IMR-90 (cell line): ENCODE results near the gene LLGL2. TPM values are rescaled to one million over a fixed set of nuclear protein-coding genes. Genes with fewer than 3 reads are reported as not detected.

Source experiments
- ATAC-seq: fragments of 200-7000 bp; cut with Tn5 transposase; 2 replicates; pipeline ENCODE4 v1.9.1; 2020; ENCODE audit warnings: low read depth, mild to moderate bottlenecking, moderate library complexity
- BruUV-seq: library from RNA; stranded (reverse); fragments of 400-500 nt; replicated peaks from 2 replicates; lab custom pipeline; 2021; lab: Mats Ljungman, UMichigan
- CTCF ChIA-PET: fragments of 300-600 bp; formaldehyde crosslinking; extraction: SDS; loops from one replicate; lab custom pipeline; 2021; ENCODE audit warnings: antibody characterized with exemption; lab: Yijun Ruan, JAX
- POLR2A ChIA-PET: fragments of 300-600 bp; sonication (Branson Sonifier 250); formaldehyde crosslinking; loops from one replicate; lab custom pipeline; 2022; ENCODE audit warnings: antibody characterized with exemption; ENCODE audit not compliant: unreplicated experiment; lab: Charles Lee
- DNase-seq: peaks from one replicate; pipeline ENCODE4 v3.0.0; 2013
- H2AFZ ChIP-seq: replicated peaks from 2 replicates; pipeline ENCODE3; 2013; ENCODE audit warnings: low read length, mild to moderate bottlenecking; ENCODE audit not compliant: poor library complexity
- H2AK5ac ChIP-seq: 2 replicates; pipeline ENCODE4 v1.6.1; 2013; ENCODE audit warnings: low read depth, low read length, inconsistent platforms
- H2AK9ac ChIP-seq: replicated peaks from 2 replicates; pipeline ENCODE3; 2013; ENCODE audit warnings: mild to moderate bottlenecking, low read depth, low read length, moderate library complexity; ENCODE audit not compliant: poor library complexity
- H2BK120ac ChIP-seq: 2 replicates; pipeline ENCODE4 v1.6.1; 2013; ENCODE audit warnings: low read depth, low read length, inconsistent platforms
- H2BK15ac ChIP-seq: 3 replicates; pipeline ENCODE4 v1.6.1; 2013; ENCODE audit warnings: low read depth, low read length, inconsistent platforms
- H2BK20ac ChIP-seq: 2 replicates; pipeline ENCODE4 v1.6.1; 2013; ENCODE audit warnings: low read depth, mild to moderate bottlenecking, inconsistent platforms, low read length, moderate library complexity
- H2BK5ac ChIP-seq: 2 replicates; pipeline ENCODE4 v1.6.1; 2013; ENCODE audit warnings: mild to moderate bottlenecking, low read depth, low read length, inconsistent platforms; ENCODE audit not compliant: poor library complexity, severe bottlenecking
- H3K14ac ChIP-seq: replicated peaks from 2 replicates; pipeline ENCODE4 v1.6.1; 2013; ENCODE audit warnings: low read depth, low read length, inconsistent platforms
- H3K18ac ChIP-seq: 2 replicates; pipeline ENCODE4 v1.6.1; 2013; ENCODE audit warnings: low read depth, low read length, control low read depth
- H3K23ac ChIP-seq: 2 replicates; pipeline ENCODE4 v1.6.1; 2013; ENCODE audit warnings: low read depth, low read length, inconsistent platforms
- H3K27ac ChIP-seq: 2 replicates; pipeline ENCODE4 v1.5.1; 2013; ENCODE audit warnings: mild to moderate bottlenecking, control low read depth, low read length; ENCODE audit not compliant: insufficient read depth
- H3K27me3 ChIP-seq: 2 replicates; pipeline ENCODE4 v1.6.1; 2013; ENCODE audit warnings: low read length; ENCODE audit not compliant: control insufficient read depth, insufficient read depth
- H3K36me3 ChIP-seq: 2 replicates; pipeline ENCODE4 v1.6.1; 2013; ENCODE audit warnings: low read length, mixed read lengths; ENCODE audit not compliant: control insufficient read depth, insufficient read depth
- H3K4ac ChIP-seq: 2 replicates; pipeline ENCODE4 v1.6.1; 2013; ENCODE audit warnings: low read depth, low read length, inconsistent platforms
- H3K4me1 ChIP-seq: 2 replicates; pipeline ENCODE4 v1.6.1; 2013; ENCODE audit warnings: low read length, mixed read lengths; ENCODE audit not compliant: control insufficient read depth, insufficient read depth
- H3K4me2 ChIP-seq: 2 replicates; pipeline ENCODE4 v1.6.1; 2013; ENCODE audit warnings: low read depth, mild to moderate bottlenecking, control low read depth, low read length, moderate library complexity
- H3K4me3 ChIP-seq: 2 replicates; pipeline ENCODE4 v1.5.1; 2013; ENCODE audit warnings: low read depth, mild to moderate bottlenecking, control low read depth, low read length, moderate library complexity; ENCODE audit not compliant: insufficient read depth
- H3K56ac ChIP-seq: 2 replicates; pipeline ENCODE4 v1.6.1; 2013; ENCODE audit warnings: low read length, inconsistent platforms; ENCODE audit not compliant: insufficient read depth; ENCODE audit errors: extremely low read depth
- H3K79me1 ChIP-seq, 2 experiments: 2 replicates each; pipeline ENCODE4 v1.6.1; 2013; ENCODE audit warnings: low read length in 2 of 2, inconsistent platforms in 1 of 2, low read depth in 1 of 2
- H3K9ac ChIP-seq: 2 replicates; pipeline ENCODE4 v1.6.1; 2013; ENCODE audit warnings: low read depth, low read length, control low read depth
- H3K9me1 ChIP-seq: 2 replicates; pipeline ENCODE4 v1.6.1; 2013; ENCODE audit warnings: low read length, inconsistent platforms; ENCODE audit not compliant: insufficient read depth
- H3K9me3 ChIP-seq: 2 replicates; pipeline ENCODE4 v1.6.1; 2013; ENCODE audit warnings: low read length; ENCODE audit not compliant: control insufficient read depth, insufficient read depth
- H4K20me1 ChIP-seq: 2 replicates; pipeline ENCODE4 v1.6.1; 2013; ENCODE audit warnings: low read length, inconsistent platforms; ENCODE audit not compliant: insufficient read depth
- H4K5ac ChIP-seq: 2 replicates; pipeline ENCODE4 v1.6.1; 2013; ENCODE audit warnings: mild to moderate bottlenecking, low read depth, low read length, control low read depth
- H4K8ac ChIP-seq, 2 experiments: 2 replicates each; pipeline ENCODE4 v1.6.1; 2013; ENCODE audit warnings: low read depth in 2 of 2, low read length in 2 of 2, control low read depth in 1 of 2, inconsistent platforms in 1 of 2
- H4K91ac ChIP-seq: 2 replicates; pipeline ENCODE4 v1.6.1; 2013; ENCODE audit warnings: low read depth, low read length, inconsistent platforms; ENCODE audit not compliant: insufficient read depth
- CEBPB ChIP-seq: IDR thresholded peaks from 2 replicates; pipeline ENCODE4 v1.6.1; 2012; ENCODE audit warnings: low read depth, low read length, improper control_type of control experiment
- ELK1 ChIP-seq: fragments of 150-350 bp; IDR thresholded peaks from 2 replicates; pipeline ENCODE4 v1.6.1; 2016; ENCODE audit warnings: low read depth, mild to moderate bottlenecking, low read length, moderate library complexity, borderline replicate concordance
- WGBS, 2 experiments: methylation state at CpG; one replicate each; pipeline versions ENCODE4 v1.1.5 to v1.1.7; 2013; ENCODE audit warnings: missing lambda C conversion rate in 2 of 2; ENCODE audit not compliant: insufficient read length in 1 of 2; ENCODE audit errors: extremely low coverage in 2 of 2; 5-methylcytosine and 5-hydroxymethylcytosine counted together
- dilution Hi-C: fragments of 300-500 bp; cut with HindIII; formaldehyde crosslinking; loops from one replicate; pipeline ENCODE4 v1.14.3; 2018; ENCODE audit warnings: low sequenced_read_pairs; ENCODE audit not compliant: unreplicated experiment
- in situ Hi-C: fragments of 300-500 bp; cut with MboI; formaldehyde crosslinking; loops from 3 replicates; pipeline ENCODE4 v1.14.3; 2019; ENCODE audit warnings: low sequenced_read_pairs, inconsistent platforms, mixed read lengths
- intact Hi-C: fragments of 100-400 bp; cut with micrococcal nuclease; formaldehyde crosslinking; loops from 2 replicates; pipeline ENCODE4 v1.10.0; 2022
- polyA plus RNA-seq, 3 experiments: library from polyadenylated mRNA; depleted of rRNA; stranded (reverse); fragments of >200 nt; gene quantifications; 2 replicates each; pipeline ENCODE4 v1.2.3, GENCODE V29; 2012; ENCODE audit warnings: low replicate concordance in 1 of 3
- total RNA-seq: library from RNA; depleted of rRNA; stranded (reverse); fragments of >200 nt; gene quantifications from 2 replicates; pipeline ENCODE4 v1.2.3, GENCODE V29; 2012

LLGL2 gene
- total and polyA plus RNA-seq, 2 of the 4 experiments (the other 2 are of a cell fraction): 0.54 to 0.72 TPM

GRCh38 chr17:75511610-75512575 is 13.6 kb upstream of the LLGL2 start:
- in situ Hi-C loops: loop anchor here (5.0 kb wide), 1 partner anchor 85 kb away; no protein-coding TSS in a partner anchor
- no peak for DNase-seq

More at GRCh38 chr17:75511610-75512575, 13.6 kb upstream of the LLGL2 start:
- Histone ChIP-seq H3K36me3 (peaks cover 20% of the 10 kb centered on the region), H3K27ac (no peak overlapping the region), H3K56ac (no peak overlapping the region), H3K79me1 (peaks cover 30 to 69% of the 10 kb centered on the region in 2 experiments), H2BK15ac (no peak overlapping the region), H2BK20ac (no peak overlapping the region), H2BK5ac (no peak overlapping the region), H3K4me1 (peaks cover 11% of the 10 kb centered on the region), H3K14ac (no peak overlapping the region), H3K9me1 (peaks cover 9% of the 10 kb centered on the region; the same call in 1 of the 2 replicates), H2AK9ac (peak overlapping the region; percentile 44), H4K8ac (no peak overlapping the region), H3K9ac (no peak overlapping the region), H3K4me3 (no peak overlapping the region), H3K27me3 (no peaks in the 10 kb centered on the region), H3K4ac (no peak overlapping the region), H2AFZ (no peak overlapping the region), H3K18ac (no peak overlapping the region), H3K23ac (no peak overlapping the region), H2BK120ac (no peak overlapping the region), H4K20me1 (peaks cover 36% of the 10 kb centered on the region), H2AK5ac (no peak overlapping the region), H4K5ac (no peak overlapping the region), H4K91ac (no peak overlapping the region), H3K4me2 (no peak overlapping the region), H3K9me3 (no peaks in the 10 kb centered on the region)
- ATAC-seq: no peak
- 73% methylated on average over 5 of the region's 13 CpGs; no CpG with 5 or more reads in 1 of the 2 experiments for WGBS, 2 experiments
- BruUV-seq: no TSS peak
- TF ChIP-seq CEBPB (no peak), ELK1 (no peak)
- intact Hi-C loops: loop anchor here (10.0 kb wide), 1 partner anchor 237 kb away; the partner anchor contains the start of gene MIF4GD
- CTCF ChIA-PET: no interaction called here
- dilution Hi-C loops: no loop called here
- POLR2A ChIA-PET: no interaction called here
